Naive B cell (primary cell): Measurements from ENCODE around the gene YWHAH. TPM values are rescaled to one million over a fixed set of nuclear protein-coding genes. Genes with fewer than 3 reads are reported as not detected.

Experiments used
- ATAC-seq, 2 donors: fragments of 150-1000 bp; cut with Tn5 transposase; 2 replicates each; pipeline ENCODE4 v1.10.0; 2021; ENCODE audit warnings: low read depth in 2 of 2, mild to moderate bottlenecking in 2 of 2, moderate library complexity in 2 of 2
- DNase-seq: peaks from one replicate; pipeline ENCODE4 v3.0.0; 2022
- H3K27ac Mint-ChIP-seq, 6 donors: one replicate each; pipeline ENCODE4 v1.8.0; 2020 to 2022; ENCODE audit warnings: mild to moderate bottlenecking in 6 of 6, mixed read lengths in 6 of 6, moderate library complexity in 5 of 6, inconsistent platforms in 2 of 6
- H3K27me3 Mint-ChIP-seq, 3 donors: one replicate each; pipeline ENCODE4 v1.8.0; 2021 to 2022; ENCODE audit warnings: mixed read lengths in 3 of 3, mild to moderate bottlenecking in 1 of 3
- H3K36me3 Mint-ChIP-seq, 2 donors: one replicate each; pipeline ENCODE4 v1.8.0; 2020 to 2022; ENCODE audit warnings: mixed read lengths in 2 of 2, inconsistent platforms in 1 of 2, mild to moderate bottlenecking in 1 of 2
- H3K4me1 Mint-ChIP-seq, 3 donors: one replicate each; pipeline ENCODE4 v1.8.0; 2020 to 2022; ENCODE audit warnings: mixed read lengths in 3 of 3, inconsistent platforms in 1 of 3, mild to moderate bottlenecking in 1 of 3, moderate library complexity in 1 of 3
- H3K4me3 Mint-ChIP-seq, 8 donors: one replicate each; pipeline ENCODE4 v1.8.0; 2020 to 2022; ENCODE audit warnings: mild to moderate bottlenecking in 8 of 8, mixed read lengths in 8 of 8, moderate library complexity in 8 of 8, inconsistent platforms in 2 of 8
- H3K9me3 Mint-ChIP-seq, 7 donors: one replicate each; pipeline ENCODE4 v1.8.0; 2020 to 2022; ENCODE audit warnings: mixed read lengths in 7 of 7, mild to moderate bottlenecking in 5 of 7, inconsistent platforms in 2 of 7, moderate library complexity in 1 of 7
- polyA plus RNA-seq, 6 donors: library from polyadenylated mRNA; unstranded; fragments of 300-500 nt; fragmentation: Illumina TruSeq; gene quantifications; one replicate each; pipeline ENCODE4 v1.2.3, GENCODE V29; 2021; ENCODE audit warnings: low read depth in 6 of 6

YWHAH gene
- 10 to 100 TPM; 35.2 to 81.0 (median 55.7) TPM for polyA plus RNA-seq

GRCh38 chr22:31943978-31944699 lies at the start of gene YWHAH:
YWHAH (plus strand) TSS chr22:31944535; CDS start chr22:31944734, 199 bp downstream.
- Mint-ChIP-seq H3K27ac (peak within 1 kb of the TSS in 5 of 6 donors; percentile 90 to 97 (median 95)), H3K4me1 (peaks cover 11 to 20% (median 18%) of the 10 kb centered on the region in 3 donors), H3K9me3 (no peaks in the 10 kb centered on the region), H3K27me3 (no peaks in the 10 kb centered on the region), H3K4me3 (peak within 1 kb of the TSS in 5 of 8 donors; percentile 93 to 96 (median 94)), H3K36me3 (no peaks in the 10 kb centered on the region)
- peak; percentile 88 for DNase-seq
- ATAC-seq, result peak; percentile 68 to 72

DNA sequence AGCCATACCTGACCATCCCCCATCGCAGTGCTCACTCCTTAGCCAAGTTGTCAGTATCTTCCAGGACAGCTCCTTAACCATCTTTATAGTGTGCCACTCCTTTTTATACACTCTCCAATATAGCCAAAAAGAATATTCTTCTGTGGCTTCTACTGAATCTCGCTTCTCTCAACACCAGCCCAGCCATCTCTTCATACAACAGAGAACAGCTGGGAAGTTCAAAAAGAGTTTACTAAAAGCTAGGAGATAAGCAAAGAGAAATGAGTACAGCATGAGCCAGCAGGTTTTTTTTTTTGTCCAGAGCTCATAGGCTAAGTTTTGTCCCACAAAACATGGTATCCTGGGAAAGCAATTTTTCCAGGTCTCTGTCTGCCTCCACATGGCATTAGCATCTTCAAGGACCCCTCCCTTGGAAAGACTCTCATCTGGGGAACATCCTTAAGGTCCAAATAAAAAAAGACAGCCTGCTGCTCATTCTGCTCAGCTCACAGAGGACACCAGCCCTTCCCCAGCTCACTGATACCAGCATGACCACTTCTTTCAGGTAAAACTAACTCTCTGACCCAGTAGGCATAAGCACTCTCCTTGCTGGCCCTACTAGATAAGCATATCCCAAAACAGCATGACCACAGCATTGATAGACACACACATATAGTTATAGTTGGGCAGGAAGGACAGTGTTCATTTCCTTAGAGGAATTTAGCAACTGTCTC lies 48.8 kb upstream of the YWHAH start:
- ATAC-seq, result no peak
- Mint-ChIP-seq H3K4me1 (no peaks in the 10 kb centered on the region), H3K4me3 (no peak overlapping the region), H3K36me3 (peaks cover 11 to 18% of the 10 kb centered on the region in 2 donors), H3K27ac (peak overlapping the region in 1 of 6 donors; percentile 79), H3K27me3 (no peaks in the 10 kb centered on the region), H3K9me3 (no peaks in the 10 kb centered on the region)
- no peak for DNase-seq

DNA sequence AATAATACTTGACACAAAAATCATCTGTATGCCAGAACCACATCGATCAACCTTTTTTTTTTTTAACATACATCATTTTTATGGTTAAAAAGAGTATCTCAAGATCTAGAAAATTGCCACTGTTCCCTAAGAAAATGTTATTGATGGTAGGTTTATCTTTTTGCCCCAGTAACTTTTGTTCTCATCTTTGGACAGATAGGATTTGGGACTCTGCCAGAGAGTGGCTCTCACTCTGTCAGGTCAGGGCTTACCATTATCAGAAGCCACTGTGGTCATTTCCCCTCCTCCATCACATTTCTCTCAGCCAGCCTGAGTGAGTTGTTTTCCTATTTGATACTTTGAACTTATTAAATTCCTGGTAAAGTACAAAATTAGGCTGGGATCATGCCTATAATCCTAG lies 47.9 kb upstream of the YWHAH start:
- peaks cover 11 to 13% of the 10 kb centered on the region in 2 donors for H3K36me3 Mint-ChIP-seq

GRCh38 chr22:31897842-31898805 lies 46.2 kb upstream of the YWHAH start:
- H3K36me3 Mint-ChIP-seq, result peaks cover 11 to 13% of the 10 kb centered on the region in 2 donors

More for the DNA sequence above, 47.9 kb upstream of the YWHAH start:
- no peaks in the 10 kb centered on the region for H3K4me1 Mint-ChIP-seq
- H3K27ac Mint-ChIP-seq, result no peak overlapping the region
- H3K9me3 Mint-ChIP-seq, result no peaks in the 10 kb centered on the region
- DNase-seq (no peak), ATAC-seq (no peak)
- no peak overlapping the region for H3K4me3 Mint-ChIP-seq
- no peaks in the 10 kb centered on the region for H3K27me3 Mint-ChIP-seq

DNA sequence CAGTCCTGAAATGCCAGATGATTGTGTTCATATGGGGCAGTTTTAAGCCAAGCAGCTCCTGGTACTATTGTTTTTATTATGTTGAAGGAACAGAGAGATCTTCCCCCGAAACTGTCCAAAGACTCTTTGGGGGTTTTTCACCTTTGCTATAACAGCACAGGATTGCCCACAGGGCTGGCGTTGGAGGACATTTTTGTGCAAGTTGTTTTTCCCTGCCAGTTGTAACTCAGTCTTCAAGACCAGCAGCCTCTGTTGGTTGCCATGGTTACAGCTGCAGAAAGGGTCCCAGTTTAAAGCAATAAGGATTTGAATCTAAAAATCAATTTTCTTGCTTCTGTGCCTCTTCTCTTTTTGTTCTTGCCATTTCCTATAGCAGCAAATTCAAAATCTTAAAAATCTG lies 45.4 kb upstream of the YWHAH start:
- Mint-ChIP-seq H3K36me3 (peaks cover 13 to 16% of the 10 kb centered on the region in 2 donors), H3K27me3 (no peaks in the 10 kb centered on the region), H3K9me3 (no peaks in the 10 kb centered on the region), H3K27ac (no peak overlapping the region), H3K4me1 (no peaks in the 10 kb centered on the region), H3K4me3 (no peak overlapping the region)
- no peak for ATAC-seq
- no peak for DNase-seq

More at GRCh38 chr22:31897842-31898805, 46.2 kb upstream of the YWHAH start:
- no peak for DNase-seq
- H3K4me3 Mint-ChIP-seq, result peak overlapping the region in 1 of 8 donors; percentile 42
- no peaks in the 10 kb centered on the region for H3K27me3 Mint-ChIP-seq
- ATAC-seq, result no peak
- H3K4me1 Mint-ChIP-seq, result no peaks in the 10 kb centered on the region
- H3K9me3 Mint-ChIP-seq, result no peaks in the 10 kb centered on the region
- no peak overlapping the region for H3K27ac Mint-ChIP-seq

- Mint-ChIP-seq H3K9me3 (no peaks in the 10 kb centered on the region), H3K27me3 (no peaks in the 10 kb centered on the region), H3K27ac (no peak overlapping the region), H3K4me1 (no peaks in the 10 kb centered on the region), H3K4me3 (no peak overlapping the region), H3K36me3 (peaks cover 13 to 18% of the 10 kb centered on the region in 2 donors)
- DNase-seq, result no peak
- no peak for ATAC-seq
Observed at GRCh38 chr22:31899669-31900068, 44.7 kb upstream of the YWHAH start.

GRCh38 chr22:31901388-31902137 lies 42.8 kb upstream of the YWHAH start:
- no peaks in the 10 kb centered on the region for H3K9me3 Mint-ChIP-seq
- H3K36me3 Mint-ChIP-seq, result peaks cover 0 to 7% of the 10 kb centered on the region in 2 donors
- no peak overlapping the region for H3K4me3 Mint-ChIP-seq
- DNase-seq, result no peak
- ATAC-seq, result no peak
- H3K4me1 Mint-ChIP-seq, result no peaks in the 10 kb centered on the region
- no peaks in the 10 kb centered on the region for H3K27me3 Mint-ChIP-seq
- H3K27ac Mint-ChIP-seq, result peak overlapping the region in 2 of 6 donors; percentile 21 to 37

DNA sequence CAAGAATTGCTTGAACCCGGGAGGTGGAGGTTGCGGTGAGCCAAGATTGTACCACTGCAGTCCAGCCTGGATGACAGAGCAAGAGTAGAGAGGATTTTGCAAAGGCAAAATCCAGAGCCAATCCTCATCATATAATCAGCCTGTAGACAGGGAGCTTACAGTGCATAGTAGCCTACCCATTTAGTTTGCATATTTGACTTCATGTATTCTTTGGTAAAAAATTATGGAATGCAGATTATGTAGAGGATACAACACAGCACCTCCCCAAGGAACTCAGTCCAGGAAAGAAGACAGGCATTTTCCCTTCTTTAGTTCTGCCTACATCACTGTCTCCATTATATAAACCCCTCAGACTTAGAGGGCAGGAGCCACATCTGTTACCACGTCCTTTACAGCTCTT lies 39.7 kb upstream of the YWHAH start:
- Mint-ChIP-seq H3K27me3 (no peaks in the 10 kb centered on the region), H3K4me3 (no peak overlapping the region), H3K27ac (peak overlapping the region in 3 of 6 donors; percentile 20 to 63 (median 25)), H3K36me3 (peaks cover 6 to 7% of the 10 kb centered on the region in 2 donors), H3K4me1 (no peaks in the 10 kb centered on the region), H3K9me3 (no peaks in the 10 kb centered on the region)
- ATAC-seq (no peak), DNase-seq (no peak)

GRCh38 chr22:31905356-31905755 lies 39.0 kb upstream of the YWHAH start:
- H3K27ac Mint-ChIP-seq, result peak overlapping the region in 3 of 6 donors; percentile 26 to 69 (median 63)
- no peaks in the 10 kb centered on the region for H3K27me3 Mint-ChIP-seq
- H3K36me3 Mint-ChIP-seq, result peaks cover 7 to 8% of the 10 kb centered on the region in 2 donors
- no peaks in the 10 kb centered on the region for H3K4me1 Mint-ChIP-seq
- DNase-seq (no peak), ATAC-seq (no peak)
- H3K9me3 Mint-ChIP-seq, result no peaks in the 10 kb centered on the region
- H3K4me3 Mint-ChIP-seq, result no peak overlapping the region

GRCh38 chr22:31906086-31906485 lies 38.2 kb upstream of the YWHAH start:
- Mint-ChIP-seq H3K4me3 (no peak overlapping the region), H3K36me3 (peaks cover 7 to 10% of the 10 kb centered on the region in 2 donors)

GRCh38 chr22:31906569-31906968 lies 37.8 kb upstream of the YWHAH start:
- no peak for DNase-seq
- H3K27ac Mint-ChIP-seq, result peak overlapping the region in 1 of 6 donors; percentile 64
- no peak overlapping the region for H3K4me3 Mint-ChIP-seq
- no peaks in the 10 kb centered on the region for H3K4me1 Mint-ChIP-seq
- no peaks in the 10 kb centered on the region for H3K9me3 Mint-ChIP-seq
- no peaks in the 10 kb centered on the region for H3K27me3 Mint-ChIP-seq
- ATAC-seq, result no peak
- H3K36me3 Mint-ChIP-seq, result peaks cover 7 to 10% of the 10 kb centered on the region in 2 donors

More at GRCh38 chr22:31906086-31906485, 38.2 kb upstream of the YWHAH start:
- Mint-ChIP-seq H3K27ac (peak overlapping the region in 1 of 6 donors; percentile 87), H3K9me3 (no peaks in the 10 kb centered on the region), H3K27me3 (no peaks in the 10 kb centered on the region), H3K4me1 (no peaks in the 10 kb centered on the region)
- ATAC-seq, result no peak
- no peak for DNase-seq

- peaks cover 0 to 10% of the 10 kb centered on the region in 2 donors for H3K36me3 Mint-ChIP-seq
- ATAC-seq, result no peak
- H3K4me3 Mint-ChIP-seq, result no peak overlapping the region
- no peaks in the 10 kb centered on the region for H3K9me3 Mint-ChIP-seq
- H3K27me3 Mint-ChIP-seq, result no peaks in the 10 kb centered on the region
- peaks cover 0 to 3% (median 0%) of the 10 kb centered on the region in 3 donors for H3K4me1 Mint-ChIP-seq
- no peak overlapping the region for H3K27ac Mint-ChIP-seq
- no peak for DNase-seq
Observed at GRCh38 chr22:31909977-31910376, 34.4 kb upstream of the YWHAH start.
